ENCODE results near the gene CBFA2T2. TPM values are rescaled to one million over a fixed set of nuclear protein-coding genes. Genes with fewer than 3 reads are reported as not detected.

The CBFA2T2 gene
- total RNA-seq, 1 donor from 2014 or later = 10.7 TPM

GRCh38 chr20:33647603-33648395, 157.9 kb downstream of the CBFA2T2 start:
- peaks cover 34% of the 10 kb centered on the region for H3K4me1 ChIP-seq
- peaks cover 34% of the 10 kb centered on the region for H3K36me3 ChIP-seq
- H3K4me3 ChIP-seq = peak overlapping the region; percentile 5
- H3K27me3 ChIP-seq (ENCODE audit: low read depth) = no peaks in the 10 kb centered on the region
- H3K27ac ChIP-seq (replicated peaks) = peak overlapping the region; percentile 59
- intact Hi-C loops (cut with micrococcal nuclease) = loop anchor here (10.0 kb wide), 1 partner anchor 183 kb away; no protein-coding TSS in a partner anchor
- DNase-seq = peak; percentile 14
- no peaks in the 10 kb centered on the region for H3K9me3 ChIP-seq (replicated peaks)
- no peak for TF ChIP-seq CTCF (IDR thresholded peaks at IDR 0.05; ENCODE audit: borderline replicate concordance)

- Histone ChIP-seq H3K4me1 (peaks cover 41% of the 10 kb centered on the region), H3K9me3 (replicated peaks) (no peaks in the 10 kb centered on the region), H3K27me3 (ENCODE audit: low read depth) (no peaks in the 10 kb centered on the region), H3K4me3 (no peak overlapping the region), H3K36me3 (peaks cover 27% of the 10 kb centered on the region), H3K27ac (replicated peaks) (peak overlapping the region; percentile 59)
- TF ChIP-seq CTCF (IDR thresholded peaks at IDR 0.05; ENCODE audit: borderline replicate concordance) = no peak
- intact Hi-C loops (cut with micrococcal nuclease) = loop anchor here (10.0 kb wide), 1 partner anchor 184 kb away; no protein-coding TSS in a partner anchor
- DNase-seq = peak; percentile 13
Measured at GRCh38 chr20:33648396-33649004, 158.6 kb downstream of the CBFA2T2 start.

- intact Hi-C loops (cut with micrococcal nuclease) = loop anchor here (10.0 kb wide), 1 partner anchor 184 kb away; no protein-coding TSS in a partner anchor
- H3K4me1 ChIP-seq = peaks cover 48% of the 10 kb centered on the region
- H3K36me3 ChIP-seq = peaks cover 22% of the 10 kb centered on the region
- H3K4me3 ChIP-seq = no peak overlapping the region
- H3K27ac ChIP-seq (replicated peaks) = peak overlapping the region; percentile 59
- peak; percentile 68 for DNase-seq
- no peaks in the 10 kb centered on the region for H3K9me3 ChIP-seq (replicated peaks)
- H3K27me3 ChIP-seq (ENCODE audit: low read depth) = no peaks in the 10 kb centered on the region
- TF ChIP-seq CTCF (IDR thresholded peaks at IDR 0.05; ENCODE audit: borderline replicate concordance) = no peak
Measured at GRCh38 chr20:33649201-33649681, 159.3 kb downstream of the CBFA2T2 start.

- peaks cover 12% of the 10 kb centered on the region for H3K36me3 ChIP-seq
- no peak for TF ChIP-seq CTCF (IDR thresholded peaks at IDR 0.05; ENCODE audit: borderline replicate concordance)
- intact Hi-C loops (cut with micrococcal nuclease) = no loop called here
- H3K4me1 ChIP-seq = peaks cover 50% of the 10 kb centered on the region
- H3K4me3 ChIP-seq = no peak overlapping the region
- H3K27ac ChIP-seq (replicated peaks) = no peak overlapping the region
- DNase-seq = no peak
- H3K27me3 ChIP-seq (ENCODE audit: low read depth) = no peaks in the 10 kb centered on the region
- no peaks in the 10 kb centered on the region for H3K9me3 ChIP-seq (replicated peaks)
Measured at GRCh38 chr20:33650111-33650752, 160.3 kb downstream of the CBFA2T2 start.

- Histone ChIP-seq H3K36me3 (peaks cover 4% of the 10 kb centered on the region), H3K27ac (replicated peaks) (no peak overlapping the region), H3K4me3 (no peak overlapping the region), H3K4me1 (peaks cover 50% of the 10 kb centered on the region), H3K27me3 (ENCODE audit: low read depth) (no peaks in the 10 kb centered on the region), H3K9me3 (replicated peaks) (no peaks in the 10 kb centered on the region)
- no peak for DNase-seq
- intact Hi-C loops (cut with micrococcal nuclease) = no loop called here
- no peak for TF ChIP-seq CTCF (IDR thresholded peaks at IDR 0.05; ENCODE audit: borderline replicate concordance)
Measured at GRCh38 chr20:33650753-33651561, 161.1 kb downstream of the CBFA2T2 start.
